Activated T-helper 1 cell treated with anti-CD3 and anti-CD28 coated beads, Interleukin-2, amount 50 U/mL, for 16 hours (primary cell): ENCODE measurements around the gene GART.
A peak's percentile ranks its signal among the peaks of the same experiment; 100 is the strongest.

ENCODE experiments used
- DNase-seq, 2 donors: peaks; one replicate each; pipeline ENCODE4 v3.0.0-alpha.2; 2020; ENCODE audit warnings: low read depth in 1 of 2, low spot score in 1 of 2

Gene GART

GRCh38 chr21:33554236-33554981 is 12.5 kb upstream of the GART start:
- DNase-seq: no peak

- no peak for DNase-seq
Observed at GRCh38 chr21:33552999-33553598, 11.2 kb upstream of the GART start.

GRCh38 chr21:33552093-33552998 is 10.4 kb upstream of the GART start:
- no peak for DNase-seq

GRCh38 chr21:33551664-33552063 is 9.7 kb upstream of the GART start:
- DNase-seq: no peak

- DNase-seq: no peak
Observed at GRCh38 chr21:33550772-33551660, 9.1 kb upstream of the GART start.

GRCh38 chr21:33549848-33550771 is 8.2 kb upstream of the GART start:
- DNase-seq: no peak

GRCh38 chr21:33546086-33546485 is 4.2 kb upstream of the GART start:
- no peak for DNase-seq

- DNase-seq: no peak
Observed at GRCh38 chr21:33544451-33545195, 2.7 kb upstream of the GART start.

- DNase-seq: peak in 1 of 2 donors; percentile 51
Observed at GRCh38 chr21:33543505-33544129, 1.7 kb upstream of the GART start.

GRCh38 chr21:33542640-33543504 is 955 bp upstream of the GART start, which contains the start of gene SON:
Gene SON (plus strand): TSS chr21:33543038. CDS start chr21:33543093, 55 bp downstream.
- DNase-seq: peak; percentile 92 to 97

- DNase-seq: no peak
Observed at GRCh38 chr21:33541105-33541711, 709 bp downstream of the GART start.

- DNase-seq: no peak
Observed at GRCh38 chr21:33540711-33541104, 1.2 kb downstream of the GART start.

- no peak for DNase-seq
Observed at GRCh38 chr21:33539616-33540015, 2.3 kb downstream of the GART start.

- no peak for DNase-seq
Observed at GRCh38 chr21:33537212-33537611, 4.7 kb downstream of the GART start.

GRCh38 chr21:33531007-33531406 is 10.9 kb downstream of the GART start:
- no peak for DNase-seq

- DNase-seq: no peak
Observed at GRCh38 chr21:33522953-33523349, 19.0 kb downstream of the GART start.

- DNase-seq: no peak
Observed at GRCh38 chr21:33522297-33522952, 19.5 kb downstream of the GART start.
